Progenitor cell of endocrine pancreas (in vitro differentiated cells): ENCODE results near the gene RARA. TPM values are rescaled to one million over a fixed set of nuclear protein-coding genes. Genes with fewer than 3 reads are reported as not detected.

Experiments used
- DNase-seq: peaks from one replicate; pipeline ENCODE4 v3.0.0; 2021; ENCODE audit warnings: low spot score; ENCODE audit not compliant: unreplicated experiment
- H3K27ac Mint-ChIP-seq: 2 replicates; pipeline ENCODE4 v1.8.0; 2021; ENCODE audit warnings: mild to moderate bottlenecking, moderate library complexity, mixed read lengths
- H3K27me3 Mint-ChIP-seq: 2 replicates; pipeline ENCODE4 v1.8.0; 2021; ENCODE audit warnings: mixed read lengths
- H3K36me3 Mint-ChIP-seq: 2 replicates; pipeline ENCODE4 v1.8.0; 2022; ENCODE audit warnings: mixed read lengths; ENCODE audit not compliant: insufficient read depth
- H3K4me1 Mint-ChIP-seq: 2 replicates; pipeline ENCODE4 v1.8.0; 2021; ENCODE audit warnings: low read depth, mixed read lengths
- H3K4me3 Mint-ChIP-seq: 2 replicates; pipeline ENCODE4 v1.8.0; 2021; ENCODE audit warnings: low read depth, mild to moderate bottlenecking, moderate library complexity, mixed read lengths
- H3K9me3 Mint-ChIP-seq: 2 replicates; pipeline ENCODE4 v1.8.0; 2021; ENCODE audit warnings: low read depth, mixed read lengths
- total RNA-seq: library from RNA; stranded (reverse); gene quantifications from 2 replicates; pipeline ENCODE4 v1.2.1, GENCODE V29; 2021
- TF ChIP-seq, protein P1 (sequence below): fragments of 200-600 bp; sonication (generic); IDR thresholded peaks from one replicate; pipeline ENCODE4 v1.5.0; 2021; ENCODE audit warnings: antibody characterized with exemption, mild to moderate bottlenecking; ENCODE audit not compliant: unreplicated experiment

RARA gene
- total RNA-seq, 1 donor from 2014 or later = 50.8 TPM

DNA sequence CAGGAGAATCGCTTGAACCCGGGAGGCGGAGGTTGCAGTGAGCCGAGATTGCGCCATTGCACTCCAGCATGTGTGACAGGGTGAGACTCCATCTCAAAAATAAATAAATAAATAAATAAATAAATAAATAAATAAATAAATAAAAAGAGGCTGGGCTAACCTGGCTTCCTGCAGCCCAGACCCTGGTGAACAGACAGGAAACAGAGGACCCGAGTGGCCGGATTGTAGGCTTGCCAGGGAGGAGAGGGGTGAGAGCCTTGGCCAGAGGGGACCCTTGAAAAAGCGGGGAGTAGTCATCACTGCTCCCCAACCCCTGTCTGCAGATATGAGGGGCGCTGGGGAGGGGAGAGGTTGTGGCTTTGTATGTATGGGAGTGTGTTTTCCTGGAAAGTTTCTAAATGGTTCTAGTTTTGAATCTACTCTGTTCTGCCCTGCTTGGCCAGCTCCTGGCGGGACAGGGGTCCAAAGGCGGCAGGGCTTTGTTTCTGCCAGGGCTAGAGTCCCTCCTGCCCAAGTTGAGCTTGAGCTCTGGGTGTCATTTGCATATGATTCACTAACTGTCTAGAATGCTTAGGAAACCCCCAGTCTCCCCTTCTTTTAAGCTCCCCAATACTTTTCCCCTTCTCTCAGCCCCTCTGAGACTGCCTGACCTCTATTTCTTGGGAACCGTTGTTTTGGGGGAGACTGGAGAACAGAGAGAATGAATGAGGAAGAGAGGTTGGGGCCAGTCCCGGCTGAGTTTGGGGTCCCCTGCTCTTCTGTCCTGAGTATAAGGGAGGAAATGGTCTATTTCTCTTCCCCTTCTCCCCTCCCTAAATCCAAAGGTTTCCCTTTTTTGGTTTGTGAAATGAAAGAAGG lies 16.4 kb downstream of the RARA start:
- peaks cover 2% of the 10 kb centered on the region for H3K36me3 Mint-ChIP-seq
- H3K27me3 Mint-ChIP-seq = no peaks in the 10 kb centered on the region
- no peak overlapping the region for H3K27ac Mint-ChIP-seq
- DNase-seq = no peak
- H3K4me1 Mint-ChIP-seq = peaks cover 38% of the 10 kb centered on the region
- no peak overlapping the region for H3K4me3 Mint-ChIP-seq
- H3K9me3 Mint-ChIP-seq = no peaks in the 10 kb centered on the region
- TF ChIP-seq, protein P1, sequence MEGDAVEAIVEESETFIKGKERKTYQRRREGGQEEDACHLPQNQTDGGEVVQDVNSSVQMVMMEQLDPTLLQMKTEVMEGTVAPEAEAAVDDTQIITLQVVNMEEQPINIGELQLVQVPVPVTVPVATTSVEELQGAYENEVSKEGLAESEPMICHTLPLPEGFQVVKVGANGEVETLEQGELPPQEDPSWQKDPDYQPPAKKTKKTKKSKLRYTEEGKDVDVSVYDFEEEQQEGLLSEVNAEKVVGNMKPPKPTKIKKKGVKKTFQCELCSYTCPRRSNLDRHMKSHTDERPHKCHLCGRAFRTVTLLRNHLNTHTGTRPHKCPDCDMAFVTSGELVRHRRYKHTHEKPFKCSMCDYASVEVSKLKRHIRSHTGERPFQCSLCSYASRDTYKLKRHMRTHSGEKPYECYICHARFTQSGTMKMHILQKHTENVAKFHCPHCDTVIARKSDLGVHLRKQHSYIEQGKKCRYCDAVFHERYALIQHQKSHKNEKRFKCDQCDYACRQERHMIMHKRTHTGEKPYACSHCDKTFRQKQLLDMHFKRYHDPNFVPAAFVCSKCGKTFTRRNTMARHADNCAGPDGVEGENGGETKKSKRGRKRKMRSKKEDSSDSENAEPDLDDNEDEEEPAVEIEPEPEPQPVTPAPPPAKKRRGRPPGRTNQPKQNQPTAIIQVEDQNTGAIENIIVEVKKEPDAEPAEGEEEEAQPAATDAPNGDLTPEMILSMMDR = no peak

DNA sequence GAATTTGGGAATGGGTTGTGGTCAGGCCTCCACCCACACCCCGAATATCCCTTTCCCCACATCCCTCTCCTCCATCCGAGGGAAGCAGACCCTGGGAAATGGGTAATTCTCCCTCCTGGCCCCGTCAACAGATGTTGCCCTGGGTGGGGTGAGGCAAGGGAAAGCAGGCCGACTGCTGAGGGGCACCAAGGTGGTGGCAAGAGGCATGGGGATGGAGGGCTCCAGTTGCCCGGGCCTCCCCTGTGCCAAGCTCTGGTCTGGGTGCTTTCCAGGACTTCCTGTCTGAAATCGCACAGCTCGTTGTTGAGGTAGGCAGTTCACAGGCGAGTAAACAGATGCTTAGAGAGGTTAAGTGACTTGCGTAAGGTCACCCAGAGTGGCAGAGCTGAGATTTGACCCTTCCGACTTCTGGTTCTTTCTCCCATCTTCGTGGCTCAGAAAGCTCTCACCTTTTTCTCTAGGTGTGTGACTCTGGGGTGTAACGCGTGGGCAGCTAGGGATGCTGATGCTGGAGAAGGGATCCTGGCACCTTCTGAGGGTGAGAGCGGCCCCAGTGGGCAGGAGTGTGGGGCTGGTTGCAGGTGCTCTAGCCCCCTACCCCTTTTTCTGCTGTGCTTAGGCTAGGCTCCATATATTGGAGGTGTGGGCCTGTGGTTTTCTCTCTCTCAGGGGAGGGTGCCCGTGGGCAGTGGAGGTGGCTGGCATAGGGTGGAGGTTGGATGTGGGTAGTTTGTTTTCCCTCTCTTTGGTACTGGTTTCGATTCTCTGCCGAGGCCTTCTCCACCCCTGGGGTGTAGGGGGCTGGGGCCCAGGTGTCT lies 17.2 kb downstream of the RARA start:
- Mint-ChIP-seq H3K27me3 (no peaks in the 10 kb centered on the region), H3K4me3 (no peak overlapping the region), H3K27ac (no peak overlapping the region), H3K9me3 (no peaks in the 10 kb centered on the region), H3K4me1 (peaks cover 39% of the 10 kb centered on the region), H3K36me3 (peaks cover 3% of the 10 kb centered on the region)
- DNase-seq = no peak
- TF ChIP-seq, protein P1 = no peak

DNA sequence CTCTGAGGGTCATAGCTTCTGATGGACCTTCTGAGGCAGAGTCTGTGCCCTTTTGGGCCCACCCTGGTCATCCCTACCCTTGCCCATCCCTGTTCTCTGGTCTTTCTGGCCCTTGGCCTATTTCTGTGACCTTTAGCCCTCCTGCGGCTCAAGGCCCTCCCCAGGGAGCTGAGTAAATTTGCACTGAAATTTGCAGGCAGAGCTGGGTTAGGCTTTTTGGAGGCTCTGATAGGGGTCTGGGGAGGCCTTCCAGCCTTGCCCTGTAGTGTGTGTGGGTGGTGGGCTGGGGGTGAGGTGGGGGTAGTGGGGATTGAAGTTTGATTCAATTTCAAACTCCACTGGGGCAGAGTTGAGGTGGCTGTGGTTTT lies 17.8 kb downstream of the RARA start:
- H3K9me3 Mint-ChIP-seq = no peaks in the 10 kb centered on the region
- H3K36me3 Mint-ChIP-seq = peaks cover 4% of the 10 kb centered on the region
- TF ChIP-seq, protein P1 = no peak
- DNase-seq = no peak
- H3K4me1 Mint-ChIP-seq = peaks cover 42% of the 10 kb centered on the region
- peak overlapping the region; percentile 37 for H3K27ac Mint-ChIP-seq
- no peak overlapping the region for H3K4me3 Mint-ChIP-seq
- H3K27me3 Mint-ChIP-seq = no peaks in the 10 kb centered on the region

DNA sequence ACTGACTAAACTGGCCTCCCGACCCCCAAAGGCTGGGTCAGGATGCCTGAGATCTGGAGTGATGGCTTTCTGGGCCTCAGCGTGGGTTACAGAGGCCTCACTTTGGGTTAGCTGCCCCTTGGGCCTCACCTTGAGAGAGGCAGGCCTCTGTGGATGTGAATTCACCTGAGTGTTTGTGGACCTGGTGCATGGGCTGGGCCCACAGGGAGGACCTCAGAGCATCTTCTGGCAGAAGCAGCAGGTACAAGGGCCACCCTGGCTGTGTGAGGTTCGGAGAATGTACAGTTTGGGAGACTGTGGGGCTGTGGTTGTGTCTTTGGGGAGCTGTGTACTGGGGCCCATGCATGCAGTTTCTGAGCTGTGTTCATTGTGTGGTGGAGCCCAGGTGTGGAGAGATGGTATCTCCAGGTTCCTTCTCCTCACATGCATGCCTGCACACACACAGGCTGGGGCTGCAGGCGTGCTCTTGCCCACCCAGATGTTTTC lies 18.3 kb downstream of the RARA start:
- peaks cover 41% of the 10 kb centered on the region for H3K4me1 Mint-ChIP-seq
- TF ChIP-seq, protein P1 = no peak
- no peak overlapping the region for H3K4me3 Mint-ChIP-seq
- no peak for DNase-seq
- H3K27me3 Mint-ChIP-seq = no peaks in the 10 kb centered on the region
- peak overlapping the region; percentile 37 for H3K27ac Mint-ChIP-seq
- peaks cover 4% of the 10 kb centered on the region for H3K36me3 Mint-ChIP-seq
- H3K9me3 Mint-ChIP-seq = no peaks in the 10 kb centered on the region

DNA sequence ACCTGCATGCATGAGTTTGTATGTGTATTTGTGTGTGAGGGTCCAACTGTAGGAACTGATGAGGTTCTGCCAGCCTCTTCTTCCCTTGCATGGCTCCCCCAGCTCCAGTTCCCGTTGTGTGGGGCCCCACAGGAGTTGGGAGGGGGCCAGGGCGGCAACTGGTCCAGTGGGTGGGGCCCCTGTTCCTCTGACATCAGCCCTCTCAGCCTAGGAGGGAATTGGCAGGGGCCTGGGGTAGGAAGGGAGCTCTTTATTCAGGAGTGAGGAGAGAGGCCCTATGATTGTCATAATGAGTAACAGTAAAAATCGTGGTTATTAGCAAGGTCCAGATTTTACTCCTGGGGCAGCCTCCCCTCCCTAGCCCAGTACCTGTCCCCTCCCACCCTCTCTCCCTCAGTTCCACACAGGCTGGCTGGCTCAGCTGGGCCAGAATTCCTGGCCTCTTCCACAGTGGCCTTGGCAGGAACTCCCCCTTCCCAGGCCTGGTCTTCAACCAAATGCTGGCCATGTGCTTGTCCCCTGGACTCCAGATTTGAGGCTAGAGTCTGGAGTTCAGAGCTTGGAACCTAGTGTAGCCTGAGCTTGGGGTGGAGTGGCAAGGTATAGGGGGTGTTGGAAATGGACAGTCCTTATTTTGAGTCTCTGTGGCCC lies 18.9 kb downstream of the RARA start:
- TF ChIP-seq, protein P1 = no peak
- H3K4me3 Mint-ChIP-seq = no peak overlapping the region
- H3K4me1 Mint-ChIP-seq = peaks cover 40% of the 10 kb centered on the region
- H3K36me3 Mint-ChIP-seq = peaks cover 4% of the 10 kb centered on the region
- H3K9me3 Mint-ChIP-seq = no peaks in the 10 kb centered on the region
- no peak overlapping the region for H3K27ac Mint-ChIP-seq
- no peak for DNase-seq
- H3K27me3 Mint-ChIP-seq = no peaks in the 10 kb centered on the region
